HG03103 (cell line): Measurements from ENCODE around the gene TSN.
"Not testable (repeated sequence)": the region's sequence is repeated elsewhere in the genome, so short reads cannot be mapped to it uniquely, and the experiment has no call there.

Experiments
- ATAC-seq: cut with Tn5 transposase; IDR thresholded peaks from one replicate; pipeline ENCODE4 v1.9.1; 2021; ENCODE audit warnings: low read depth; ENCODE audit not compliant: unreplicated experiment

Gene TSN

GRCh38 chr2:121796239-121796638 lies 40.8 kb downstream of the TSN start:
- no peak for ATAC-seq

GRCh38 chr2:121798617-121799016 lies 43.2 kb downstream of the TSN start:
- ATAC-seq, result no peak

GRCh38 chr2:121801916-121802315 lies 46.5 kb downstream of the TSN start:
- ATAC-seq, result no peak

DNA sequence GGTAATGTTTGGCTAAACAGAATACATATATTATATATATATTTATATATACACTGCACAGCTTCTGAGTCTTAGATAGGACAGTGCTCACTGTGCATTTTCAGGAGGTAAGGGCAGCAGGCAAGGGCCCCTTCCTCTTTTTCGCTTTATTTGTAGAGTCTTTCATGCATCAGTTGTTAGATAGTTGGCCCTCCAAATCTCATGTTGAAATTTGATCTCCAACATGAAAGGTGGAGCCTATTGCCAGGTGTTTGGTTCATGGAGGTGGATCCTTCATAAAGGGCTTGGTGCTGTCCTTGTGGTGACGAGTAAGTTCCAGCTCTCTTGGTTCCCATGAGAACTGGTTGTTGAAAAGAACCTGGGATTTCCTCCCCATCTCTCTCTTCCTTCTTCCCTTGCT lies 48.1 kb downstream of the TSN start:
- no peak for ATAC-seq

DNA sequence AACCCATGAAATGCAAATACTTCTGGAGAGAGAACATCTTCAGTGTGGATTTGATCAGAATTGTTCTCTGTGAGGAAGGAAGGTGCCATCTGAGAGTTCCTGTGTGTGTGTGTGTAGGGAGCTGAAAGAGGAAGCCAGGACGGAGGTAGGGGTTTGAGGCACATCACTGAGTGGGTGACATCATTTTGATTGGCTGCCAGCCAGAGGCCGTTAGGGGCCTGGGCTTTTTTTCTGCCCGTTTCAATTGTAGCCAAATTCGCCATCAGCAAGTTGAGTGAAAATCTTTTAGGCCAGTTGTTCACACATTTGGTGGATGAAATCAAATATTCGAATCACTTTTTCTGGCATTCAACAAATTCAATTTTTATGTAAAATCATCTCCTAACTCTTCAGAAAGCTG lies 48.9 kb downstream of the TSN start:
- ATAC-seq, result peak; percentile 92

- ATAC-seq, result no peak
These were observed 49.7 kb downstream of the TSN start for GRCh38 chr2:121804997-121805765.

- no peak for ATAC-seq
These were observed 50.3 kb downstream of the TSN start for GRCh38 chr2:121805766-121806143.

DNA sequence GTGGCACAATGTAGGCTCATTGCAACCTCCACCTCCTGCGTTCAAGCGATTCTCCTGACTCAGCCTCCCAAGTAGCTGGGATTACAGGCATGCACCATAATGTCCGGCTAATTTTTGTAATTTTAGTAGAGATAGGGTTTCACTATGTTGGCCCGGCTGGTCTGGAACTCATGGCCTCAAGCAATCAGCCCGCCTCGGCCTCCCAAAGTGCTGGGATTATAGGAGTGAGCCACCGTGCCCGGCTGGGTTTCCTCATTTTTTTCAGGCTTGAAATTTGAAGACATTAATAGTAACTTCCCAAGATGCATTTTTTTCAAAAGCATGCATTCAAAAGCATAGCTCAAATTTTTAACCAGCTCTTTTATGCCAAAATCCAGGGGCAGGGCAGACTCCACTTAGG lies 52.3 kb downstream of the TSN start:
- not testable (repeated sequence) for ATAC-seq

DNA sequence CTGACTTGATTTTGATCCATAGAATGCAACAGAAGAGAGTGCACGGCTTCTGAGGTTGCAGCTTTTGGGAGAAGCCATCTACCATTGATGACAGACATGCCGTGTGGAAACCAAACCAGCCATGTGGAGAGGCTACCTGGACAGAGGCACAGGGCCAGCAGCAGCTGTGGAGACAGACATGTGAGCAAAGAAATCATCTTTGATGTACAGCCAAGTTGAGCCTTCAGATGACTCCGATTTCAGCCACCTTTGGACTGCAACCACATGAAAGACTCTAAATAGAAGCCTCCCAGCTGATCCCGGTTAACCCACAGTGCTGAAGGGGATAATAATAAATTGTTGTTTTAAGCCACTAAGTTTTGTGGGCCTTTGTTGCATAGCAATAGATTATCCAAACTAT lies 54.2 kb downstream of the TSN start:
- no peak for ATAC-seq

- ATAC-seq, result peak; percentile 88
These were observed 55.8 kb downstream of the TSN start for GRCh38 chr2:121810959-121811853.

- not testable (repeated sequence) for ATAC-seq
These were observed 57.6 kb downstream of the TSN start for GRCh38 chr2:121813083-121813482.

- no peak for ATAC-seq
These were observed 59.8 kb downstream of the TSN start for GRCh38 chr2:121815216-121815615.

- ATAC-seq, result no peak
These were observed 61.3 kb downstream of the TSN start for GRCh38 chr2:121816797-121817196.

DNA sequence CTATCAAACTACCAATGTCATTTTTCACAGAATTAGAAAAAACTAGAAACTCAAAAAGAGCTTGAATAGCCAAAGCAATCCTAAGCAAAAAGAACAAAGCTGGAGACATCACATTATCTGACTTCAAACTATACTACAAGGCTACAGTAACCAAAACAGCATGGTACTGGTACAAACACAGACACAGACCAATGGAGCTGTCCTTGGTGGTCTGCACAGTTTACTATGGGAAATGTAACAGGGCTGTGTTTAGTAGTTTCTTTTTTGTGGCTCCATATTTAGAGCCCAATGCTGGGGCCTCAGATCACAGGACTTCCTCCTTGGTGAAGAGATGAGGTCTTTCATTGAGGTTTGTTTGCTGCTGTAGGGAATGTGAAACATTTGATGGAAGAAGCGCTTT lies 61.9 kb downstream of the TSN start:
- not testable (repeated sequence) for ATAC-seq
